Measurements from ENCODE around the gene NUMBL.

Gene NUMBL

DNA sequence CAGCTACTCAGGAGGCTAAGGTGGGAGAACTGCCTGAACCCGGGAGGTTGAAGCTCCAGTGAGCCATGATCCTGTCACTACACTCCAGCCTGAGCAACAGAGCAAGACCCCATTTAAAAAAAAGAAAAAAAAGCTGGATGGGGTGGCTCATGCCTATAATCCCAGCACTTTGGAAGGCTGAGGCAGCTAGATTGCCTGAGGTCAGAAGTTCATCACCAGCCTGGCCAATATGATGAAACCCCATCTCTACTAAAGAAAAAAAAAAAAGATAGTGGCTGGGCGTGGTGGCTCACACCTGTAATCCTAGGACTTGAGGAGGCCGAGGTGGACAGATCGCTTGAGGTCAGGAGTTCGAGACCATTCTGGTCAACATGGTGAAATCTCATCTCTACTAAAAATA lies 74.3 kb downstream of the NUMBL start:
- Histone ChIP-seq H3K9ac (ENCODE audit: low read length in 5 of 5) (no peak overlapping the region), H3K9me3 (ENCODE audit: control insufficient read depth in 5 of 5, low read length in 5 of 5) (no peaks in the 10 kb centered on the region), H3K36me3 (ENCODE audit: control insufficient read depth in 5 of 5, insufficient read depth in 5 of 5, low read length in 5 of 5) (peaks cover 0 to 20% (median 10%) of the 10 kb centered on the region in 5 donors), H3K27ac (ENCODE audit: low read depth, low read length) (no peak overlapping the region), H3K4me1 (ENCODE audit: control insufficient read depth in 5 of 5, insufficient read depth in 5 of 5, low read length in 5 of 5) (peaks cover 0 to 18% (median 16%) of the 10 kb centered on the region in 5 donors), H3K4me3 (ENCODE audit: low read depth in 1 of 5, low read length in 5 of 5) (no peak overlapping the region), H3K27me3 (ENCODE audit: control insufficient read depth in 5 of 5, insufficient read depth in 4 of 5, low read length in 5 of 5) (no peaks in the 10 kb centered on the region)

Measured in subcutaneous abdominal adipose tissue (tissue), 5 donors.